Right kidney (tissue), 1 donor: ENCODE data around the gene EFNA1.
A peak's percentile ranks its signal among the peaks of the same experiment; 100 is the strongest.

ENCODE experiments used
- DNase-seq: peaks from one replicate; pipeline ENCODE4 v3.0.0-alpha.2; 2016

The EFNA1 gene

GRCh38 chr1:155174324-155175280 lies 46.9 kb downstream of the EFNA1 start:
- peak; percentile 37 for DNase-seq

GRCh38 chr1:155175281-155175926 lies 47.7 kb downstream of the EFNA1 start:
- no peak for DNase-seq

- no peak for DNase-seq
These were observed 48.3 kb downstream of the EFNA1 start for GRCh38 chr1:155175927-155176371.

GRCh38 chr1:155176544-155177071 lies 48.9 kb downstream of the EFNA1 start:
- DNase-seq, result peak; percentile 64

- DNase-seq, result no peak
These were observed 49.7 kb downstream of the EFNA1 start for GRCh38 chr1:155177192-155177917.

GRCh38 chr1:155177918-155178281 lies 50.2 kb downstream of the EFNA1 start:
- no peak for DNase-seq

- no peak for DNase-seq
These were observed 50.9 kb downstream of the EFNA1 start for GRCh38 chr1:155178441-155179111.

GRCh38 chr1:155179112-155180031 lies 51.7 kb downstream of the EFNA1 start:
- no peak for DNase-seq

GRCh38 chr1:155181371-155182051 lies 53.8 kb downstream of the EFNA1 start:
- DNase-seq, result no peak

GRCh38 chr1:155182052-155182550 lies 54.4 kb downstream of the EFNA1 start:
- DNase-seq, result no peak

GRCh38 chr1:155183775-155184221 lies 56.1 kb downstream of the EFNA1 start:
- no peak for DNase-seq

- no peak for DNase-seq
These were observed 56.7 kb downstream of the EFNA1 start for GRCh38 chr1:155184351-155184811.
